GM19324 (cell line): Measurements from ENCODE around the gene ZNF609.

ENCODE experiments used
- ATAC-seq: cut with Tn5 transposase; IDR thresholded peaks from one replicate; pipeline ENCODE4 v1.9.1; 2021; ENCODE audit warnings: mild to moderate bottlenecking, moderate library complexity; ENCODE audit not compliant: unreplicated experiment, low FRiP score

ZNF609 gene, protein sequence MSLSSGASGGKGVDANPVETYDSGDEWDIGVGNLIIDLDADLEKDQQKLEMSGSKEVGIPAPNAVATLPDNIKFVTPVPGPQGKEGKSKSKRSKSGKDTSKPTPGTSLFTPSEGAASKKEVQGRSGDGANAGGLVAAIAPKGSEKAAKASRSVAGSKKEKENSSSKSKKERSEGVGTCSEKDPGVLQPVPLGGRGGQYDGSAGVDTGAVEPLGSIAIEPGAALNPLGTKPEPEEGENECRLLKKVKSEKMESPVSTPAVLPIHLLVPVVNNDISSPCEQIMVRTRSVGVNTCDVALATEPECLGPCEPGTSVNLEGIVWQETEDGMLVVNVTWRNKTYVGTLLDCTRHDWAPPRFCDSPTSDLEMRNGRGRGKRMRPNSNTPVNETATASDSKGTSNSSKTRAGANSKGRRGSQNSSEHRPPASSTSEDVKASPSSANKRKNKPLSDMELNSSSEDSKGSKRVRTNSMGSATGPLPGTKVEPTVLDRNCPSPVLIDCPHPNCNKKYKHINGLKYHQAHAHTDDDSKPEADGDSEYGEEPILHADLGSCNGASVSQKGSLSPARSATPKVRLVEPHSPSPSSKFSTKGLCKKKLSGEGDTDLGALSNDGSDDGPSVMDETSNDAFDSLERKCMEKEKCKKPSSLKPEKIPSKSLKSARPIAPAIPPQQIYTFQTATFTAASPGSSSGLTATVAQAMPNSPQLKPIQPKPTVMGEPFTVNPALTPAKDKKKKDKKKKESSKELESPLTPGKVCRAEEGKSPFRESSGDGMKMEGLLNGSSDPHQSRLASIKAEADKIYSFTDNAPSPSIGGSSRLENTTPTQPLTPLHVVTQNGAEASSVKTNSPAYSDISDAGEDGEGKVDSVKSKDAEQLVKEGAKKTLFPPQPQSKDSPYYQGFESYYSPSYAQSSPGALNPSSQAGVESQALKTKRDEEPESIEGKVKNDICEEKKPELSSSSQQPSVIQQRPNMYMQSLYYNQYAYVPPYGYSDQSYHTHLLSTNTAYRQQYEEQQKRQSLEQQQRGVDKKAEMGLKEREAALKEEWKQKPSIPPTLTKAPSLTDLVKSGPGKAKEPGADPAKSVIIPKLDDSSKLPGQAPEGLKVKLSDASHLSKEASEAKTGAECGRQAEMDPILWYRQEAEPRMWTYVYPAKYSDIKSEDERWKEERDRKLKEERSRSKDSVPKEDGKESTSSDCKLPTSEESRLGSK (N-terminal part only)

DNA sequence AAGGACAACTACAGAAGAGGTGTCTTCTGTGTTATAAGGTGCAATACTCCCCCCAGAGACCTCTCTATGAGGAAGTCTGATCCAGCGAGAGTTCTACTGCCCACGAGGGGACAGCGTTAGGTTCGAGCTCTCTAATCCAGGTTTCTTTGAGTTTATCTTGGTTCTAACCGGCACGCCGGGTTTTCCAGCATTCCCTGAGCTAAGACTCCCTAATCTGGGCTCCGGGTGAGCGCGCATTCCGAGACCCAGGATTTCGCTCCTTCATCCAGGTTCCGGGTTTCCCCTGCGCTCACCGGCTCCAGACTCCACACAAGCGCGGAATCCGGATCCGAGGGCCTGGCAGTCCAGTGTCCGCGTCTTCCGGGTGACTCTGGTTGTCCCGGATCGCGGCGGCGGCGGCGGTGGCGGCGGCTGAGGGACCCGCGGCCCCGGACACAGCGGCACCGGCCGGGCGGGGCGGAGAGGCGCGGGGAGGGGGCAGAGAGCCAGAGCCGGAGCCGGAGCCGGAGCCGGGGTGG is at the start of gene ZNF609:
Gene ZNF609, plus strand, starts transcription at position 373 of the 518 bp plus-strand sequence. CDS start 38,842 bp downstream, outside the sequence.
- peak; percentile 49 for ATAC-seq

- ATAC-seq: no peak
Observed at GRCh38 chr15:64412216-64412615, 48.2 kb upstream of the ZNF609 start.

DNA sequence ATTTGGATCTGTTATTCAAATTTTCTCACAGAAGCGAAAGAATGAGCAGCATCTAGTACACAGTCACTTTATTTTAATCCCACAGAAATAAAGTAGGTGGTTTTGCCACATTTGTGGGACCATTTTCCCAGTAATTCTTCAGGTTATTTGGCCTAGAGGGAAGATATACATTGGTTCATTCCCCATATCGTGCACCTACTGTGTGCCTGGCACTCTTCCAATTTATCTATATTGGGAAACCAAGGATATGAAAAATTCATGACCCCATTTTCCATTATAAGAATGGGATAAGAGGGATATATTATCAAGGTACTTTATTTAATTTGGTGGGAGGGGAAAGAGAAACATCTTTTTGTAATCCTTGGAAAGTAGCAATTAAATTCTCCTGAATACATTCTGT is 37.7 kb upstream of the ZNF609 start:
- no peak for ATAC-seq

DNA sequence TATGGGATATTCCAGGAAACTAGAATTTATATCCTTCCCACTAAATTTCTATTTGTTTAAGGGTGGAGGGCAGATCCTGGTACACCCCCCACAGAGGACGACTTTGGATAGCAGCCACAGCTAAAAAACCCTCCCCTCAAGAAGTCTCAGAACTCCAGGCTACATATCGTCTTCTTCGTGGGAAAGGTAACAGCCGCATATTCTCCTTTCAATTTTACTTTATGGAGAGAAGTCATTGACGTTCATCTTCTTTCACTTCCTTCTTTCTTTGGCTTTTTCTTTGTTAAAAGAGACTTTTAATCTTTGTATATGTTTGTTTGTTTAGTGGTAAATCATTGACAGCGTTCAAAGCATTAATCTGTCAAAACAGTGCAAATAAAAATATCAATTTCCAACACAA is 36.4 kb upstream of the ZNF609 start:
- no peak for ATAC-seq

DNA sequence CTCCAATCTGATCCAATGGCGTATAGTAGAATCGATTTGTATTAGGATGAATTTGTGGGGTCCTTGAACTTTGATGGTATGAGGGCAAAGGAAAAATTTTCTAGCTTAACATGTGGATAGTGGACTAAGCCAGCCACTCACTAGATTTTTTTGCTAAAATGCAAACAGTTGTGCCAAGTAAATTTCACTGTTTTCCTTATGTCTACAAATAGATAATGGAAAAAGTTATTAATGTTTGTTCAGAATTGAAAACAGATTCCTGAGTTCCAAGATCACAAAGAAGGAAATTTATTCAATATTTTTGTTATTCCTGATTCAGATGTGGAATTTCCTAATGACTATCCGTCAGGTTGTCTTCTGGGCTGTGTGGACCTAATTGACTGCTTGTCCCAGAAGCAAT is 35.2 kb upstream of the ZNF609 start:
- ATAC-seq: no peak

- no peak for ATAC-seq
Observed at GRCh38 chr15:64426845-64427465, 33.4 kb upstream of the ZNF609 start.

DNA sequence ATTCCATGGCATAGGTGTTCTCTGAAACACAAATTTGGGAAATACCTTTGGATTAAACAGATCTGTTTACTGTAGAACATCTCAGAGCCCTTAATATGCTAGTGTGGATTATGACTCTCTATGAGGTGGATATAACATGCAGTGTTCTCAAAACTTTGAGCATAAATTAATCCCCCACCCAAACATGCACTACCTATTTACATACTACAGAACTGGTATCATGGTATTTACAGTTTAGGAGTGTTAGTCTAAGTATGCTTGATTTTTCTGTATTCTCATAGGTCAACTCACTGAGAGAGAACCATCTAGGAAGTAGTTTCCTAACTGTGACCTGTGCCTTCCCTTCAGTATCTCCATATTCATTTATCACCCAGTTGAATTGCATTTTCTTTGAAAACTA is 30.9 kb upstream of the ZNF609 start:
- ATAC-seq: no peak

- ATAC-seq: no peak
Observed at GRCh38 chr15:64430000-64430735, 30.2 kb upstream of the ZNF609 start.

DNA sequence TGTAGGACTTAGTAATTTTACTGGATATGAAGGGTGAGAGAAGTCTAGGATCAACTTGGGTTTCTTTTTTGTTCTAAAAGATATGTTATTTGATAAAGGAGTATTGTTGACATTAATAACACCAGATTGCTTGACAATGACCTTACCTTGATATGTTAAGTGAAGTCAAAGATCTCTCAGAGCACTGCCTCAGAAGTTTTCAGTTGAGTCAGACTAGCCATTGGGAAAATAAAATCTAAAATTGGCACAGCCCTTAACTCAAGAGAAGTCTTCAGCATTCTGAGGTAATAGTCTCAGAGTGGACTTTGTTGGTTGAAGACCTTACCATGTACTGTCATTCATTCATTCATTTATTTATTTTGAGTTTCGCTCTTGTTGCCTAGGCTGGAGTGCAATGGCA is 22.4 kb upstream of the ZNF609 start:
- ATAC-seq: no peak

DNA sequence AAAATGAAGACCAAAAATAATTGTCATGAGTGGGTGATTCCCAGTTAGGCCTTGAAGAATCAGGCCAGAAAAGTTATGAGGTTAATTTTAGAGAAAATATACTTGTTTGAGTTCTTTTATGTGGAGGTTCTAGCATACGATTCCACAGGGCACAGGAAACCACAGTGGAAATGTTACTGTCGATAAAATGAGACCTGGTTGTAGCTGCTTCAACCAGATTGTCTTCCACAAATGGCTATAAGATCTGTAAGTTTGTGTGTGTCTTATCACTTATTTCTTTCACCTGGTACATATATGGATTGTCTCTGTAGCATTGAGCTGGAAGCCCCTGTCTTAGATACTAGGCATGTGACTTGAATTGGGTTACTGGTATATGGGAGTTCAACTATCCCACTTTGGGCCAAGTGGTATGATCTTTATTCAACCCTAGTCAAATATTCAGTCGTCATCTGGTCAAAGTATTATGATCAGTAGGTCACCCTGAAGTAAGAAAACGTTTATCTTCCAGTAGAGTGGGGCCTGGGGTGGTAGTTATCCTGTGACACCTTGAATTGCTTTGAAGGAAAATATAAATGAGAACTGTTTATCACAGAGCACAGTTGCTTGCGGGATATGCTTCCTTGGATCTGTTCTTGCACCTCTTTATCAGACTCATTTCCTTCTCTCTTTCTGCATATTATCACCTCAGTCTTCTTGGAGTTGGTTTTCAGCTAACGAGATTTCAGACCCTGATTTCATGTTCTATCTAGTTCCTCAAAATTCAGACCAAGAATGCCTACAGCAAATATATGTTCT is 21.5 kb upstream of the ZNF609 start:
- ATAC-seq: no peak

GRCh38 chr15:64441852-64442251 is 18.5 kb upstream of the ZNF609 start:
- ATAC-seq: no peak

DNA sequence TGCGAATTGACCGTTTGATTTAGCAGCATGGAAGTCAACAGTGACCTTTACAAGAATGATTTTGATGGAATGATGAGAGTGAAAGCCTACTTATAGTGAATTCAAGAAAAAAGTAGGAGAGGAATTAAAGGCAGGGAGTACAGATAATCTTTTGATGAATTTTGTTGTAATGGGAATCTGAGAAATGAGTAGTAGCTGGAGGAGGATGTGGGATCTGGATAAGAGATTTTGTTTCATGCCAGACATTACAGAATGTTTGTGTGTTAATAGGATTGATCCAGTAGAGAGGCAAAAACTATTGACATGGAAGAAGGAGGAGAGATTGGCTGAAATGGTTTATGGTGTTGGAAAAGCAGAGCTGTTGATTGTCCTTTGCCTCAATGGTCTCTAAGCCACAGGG is 17.4 kb upstream of the ZNF609 start:
- ATAC-seq: no peak

- peak; percentile 41 for ATAC-seq
Observed at GRCh38 chr15:64443747-64444621, 16.4 kb upstream of the ZNF609 start.

DNA sequence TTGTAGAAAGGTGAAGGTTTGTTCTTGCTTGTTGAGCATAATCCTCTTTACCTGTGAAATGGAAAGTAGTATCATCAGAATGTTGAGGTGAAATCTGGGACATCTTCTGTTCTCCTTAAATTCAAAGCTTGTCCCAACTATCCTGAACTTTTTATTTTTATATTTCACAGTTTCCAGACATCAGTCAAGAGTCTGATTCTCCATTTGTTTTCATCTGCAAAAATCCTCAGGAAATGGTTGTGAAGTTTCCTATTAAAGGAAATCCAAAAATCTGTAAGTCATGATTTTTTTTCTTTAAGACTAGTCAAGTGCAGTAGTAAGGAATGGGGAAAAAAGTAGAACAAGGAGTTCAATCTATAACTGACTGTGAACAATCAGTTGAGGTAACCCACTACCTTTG is 15.5 kb upstream of the ZNF609 start:
- no peak for ATAC-seq

GRCh38 chr15:64447536-64448315 is 12.7 kb upstream of the ZNF609 start:
- no peak for ATAC-seq

DNA sequence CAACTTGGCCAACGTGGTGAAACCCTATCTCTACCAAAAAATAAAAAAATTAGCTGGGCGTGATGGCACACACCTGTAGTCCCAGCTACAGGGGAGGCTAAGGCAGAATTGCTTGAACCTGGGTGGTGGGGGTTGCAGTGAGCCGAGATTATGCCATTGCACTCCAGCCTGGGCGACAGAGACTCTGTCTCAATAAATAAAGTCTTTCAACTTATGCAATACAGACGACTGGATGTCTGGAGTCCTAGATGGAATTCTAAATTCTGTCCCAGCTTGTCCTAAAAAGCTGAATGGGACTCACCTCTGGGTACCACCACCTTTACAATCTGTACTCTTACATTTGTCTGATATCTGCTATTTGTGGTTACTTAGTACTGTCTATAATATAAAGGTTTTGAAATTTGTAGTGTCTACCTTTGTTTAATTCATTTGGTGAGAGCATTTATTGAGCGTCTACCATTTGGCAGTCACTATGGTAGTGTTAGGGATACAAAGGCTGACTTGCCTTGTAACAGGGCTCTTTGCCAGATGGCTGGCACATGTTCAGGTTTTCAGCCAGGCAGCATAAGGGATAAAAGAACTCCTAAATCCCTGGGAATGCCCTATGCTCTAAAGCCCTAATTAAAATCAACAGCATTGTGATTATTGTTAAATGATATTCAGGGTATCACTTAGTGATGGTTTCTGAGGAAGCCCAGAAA is 7.2 kb upstream of the ZNF609 start:
- ATAC-seq: no peak

GRCh38 chr15:64453689-64454037 is 6.7 kb upstream of the ZNF609 start:
- ATAC-seq: no peak
